Vagina (tissue), 2 donors: ENCODE results near the gene SRRM2. TPM values are rescaled to one million over a fixed set of nuclear protein-coding genes. Genes with fewer than 3 reads are reported as not detected.

ENCODE experiments used
- DNase-seq, 2 donors: peaks; one replicate each; pipeline ENCODE4 v3.0.0-alpha.2; 2017; ENCODE audit errors: extremely low spot score in 2 of 2
- H3K27ac ChIP-seq: fragments of 200-600 bp; sonication (generic); one replicate; pipeline ENCODE4 v1.5.1; 2019
- H3K27me3 ChIP-seq: fragments of 200-600 bp; sonication (generic); one replicate; pipeline ENCODE4 v1.5.1; 2019
- H3K36me3 ChIP-seq, 2 donors: fragments of 200-600 bp; sonication (generic); one replicate each; pipeline ENCODE4 v1.5.1; 2017 to 2019
- H3K4me1 ChIP-seq: fragments of 200-600 bp; sonication (generic); one replicate; pipeline ENCODE4 v1.5.1; 2019
- H3K4me3 ChIP-seq, 2 donors: fragments of 200-600 bp; sonication (generic); 1 replicate in 1 of 2; 2 replicates in 1 of 2; pipeline ENCODE4 v1.5.1; 2016 to 2019
- H3K9me3 ChIP-seq: fragments of 200-600 bp; sonication (generic); one replicate; pipeline ENCODE4 v1.5.1; 2019
- CTCF ChIP-seq, 3 experiments: fragments of 450-650 bp in 2 of 3; fragments of 200-600 bp in 1 of 3; sonication (generic) in 1 of 3; IDR thresholded peaks; one replicate each; pipeline ENCODE4 v1.5.1; 2017 to 2019; ENCODE audit warnings: antibody characterized with exemption in 3 of 3, mild to moderate bottlenecking in 2 of 3, moderate library complexity in 2 of 3
- POLR2A ChIP-seq, 2 donors: fragments of 450-650 bp; IDR thresholded peaks; one replicate each; pipeline ENCODE4 v1.6.1; 2017; ENCODE audit warnings: antibody characterized with exemption in 2 of 2, mild to moderate bottlenecking in 2 of 2, moderate library complexity in 2 of 2
- POLR2AphosphoS5 ChIP-seq, 2 donors: sonication (generic); formaldehyde crosslinking; IDR thresholded peaks; one replicate each; pipeline ENCODE4 v1.9.0; 2017; ENCODE audit warnings: antibody characterized with exemption in 2 of 2, mild to moderate bottlenecking in 2 of 2, low read depth in 1 of 2; ENCODE audit not compliant: insufficient read depth in 1 of 2
- intact Hi-C: fragments of 100-400 bp; cut with DNase I; formaldehyde crosslinking; loops from one replicate; pipeline ENCODE4 v1.15.1; 2023
- total RNA-seq: library from RNA; depleted of rRNA; stranded (reverse); fragments of >200 nt; gene quantifications from one replicate; pipeline ENCODE4 v1.2.3, GENCODE V29; 2016

Gene SRRM2
- total RNA-seq, 1 donor from 2014 or later: 534 TPM

DNA sequence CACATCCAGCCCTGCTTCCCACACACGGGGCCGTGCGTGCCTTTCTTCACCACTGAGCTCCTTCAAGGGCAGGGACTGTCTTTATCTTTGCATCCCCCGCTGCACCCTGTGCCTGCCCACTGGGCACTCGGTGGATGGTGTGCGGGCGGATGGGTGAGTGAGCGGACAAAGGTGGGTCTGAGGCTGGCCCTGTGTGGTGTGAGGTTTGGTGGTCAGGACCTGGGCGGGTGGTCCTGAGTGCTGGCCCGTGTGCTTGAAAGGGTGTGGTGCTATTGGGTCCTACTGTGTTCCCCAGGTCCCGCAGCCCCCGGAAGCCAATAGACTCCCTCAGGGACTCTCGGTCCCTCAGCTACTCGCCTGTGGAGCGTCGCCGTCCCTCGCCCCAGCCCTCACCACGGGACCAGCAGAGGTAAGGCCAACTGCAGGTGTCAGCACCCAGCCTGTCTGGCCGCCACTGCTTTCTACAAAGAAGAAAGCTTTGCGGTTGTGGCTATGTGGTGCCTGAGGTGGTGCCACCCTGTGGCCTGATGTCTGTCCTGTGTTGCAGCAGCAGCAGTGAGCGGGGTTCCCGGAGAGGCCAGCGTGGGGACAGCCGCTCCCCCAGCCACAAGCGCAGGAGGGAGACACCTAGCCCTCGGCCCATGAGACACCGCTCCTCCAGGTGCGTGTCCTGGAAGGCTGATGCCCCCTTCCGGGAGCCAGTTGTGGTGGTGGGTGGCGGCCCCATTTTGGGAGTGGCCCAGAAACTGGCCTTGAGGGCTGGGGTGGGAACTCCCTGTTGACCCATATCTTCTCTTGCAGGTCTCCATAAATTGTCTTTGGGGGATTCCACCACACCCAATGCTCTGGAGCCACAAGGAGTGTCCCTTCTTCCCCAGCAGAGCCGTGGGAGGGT is 17.9 kb downstream of the SRRM2 start:
- no peak for DNase-seq
- no peaks in the 10 kb centered on the region for H3K9me3 ChIP-seq
- peak overlapping the region; percentile 48 for H3K27ac ChIP-seq
- peaks cover 4 to 78% of the 10 kb centered on the region in 2 donors for H3K36me3 ChIP-seq
- intact Hi-C loops: no loop called here
- TF ChIP-seq POLR2A (IDR thresholded peaks at IDR 0.05) (no peak), POLR2AphosphoS5 (IDR thresholded peaks at IDR 0.05; ENCODE audit: insufficient read depth in 1 of 2, low read depth in 1 of 2) (no peak), CTCF (IDR thresholded peaks at IDR 0.05) (no peak)
- H3K4me1 ChIP-seq: peaks cover 63% of the 10 kb centered on the region
- H3K4me3 ChIP-seq: no peak overlapping the region
- no peaks in the 10 kb centered on the region for H3K27me3 ChIP-seq

GRCh38 chr16:2771496-2772402 is 19.3 kb downstream of the SRRM2 start:
- no peak overlapping the region for H3K4me3 ChIP-seq
- DNase-seq: no peak
- H3K9me3 ChIP-seq: no peaks in the 10 kb centered on the region
- peaks cover 4 to 66% of the 10 kb centered on the region in 2 donors for H3K36me3 ChIP-seq
- intact Hi-C loops: no loop called here
- no peaks in the 10 kb centered on the region for H3K27me3 ChIP-seq
- no peak overlapping the region for H3K27ac ChIP-seq
- H3K4me1 ChIP-seq: peaks cover 78% of the 10 kb centered on the region
- TF ChIP-seq POLR2AphosphoS5 (IDR thresholded peaks at IDR 0.05; ENCODE audit: insufficient read depth in 1 of 2, low read depth in 1 of 2) (no peak), CTCF (IDR thresholded peaks at IDR 0.05) (no peak), POLR2A (IDR thresholded peaks at IDR 0.05) (no peak)

DNA sequence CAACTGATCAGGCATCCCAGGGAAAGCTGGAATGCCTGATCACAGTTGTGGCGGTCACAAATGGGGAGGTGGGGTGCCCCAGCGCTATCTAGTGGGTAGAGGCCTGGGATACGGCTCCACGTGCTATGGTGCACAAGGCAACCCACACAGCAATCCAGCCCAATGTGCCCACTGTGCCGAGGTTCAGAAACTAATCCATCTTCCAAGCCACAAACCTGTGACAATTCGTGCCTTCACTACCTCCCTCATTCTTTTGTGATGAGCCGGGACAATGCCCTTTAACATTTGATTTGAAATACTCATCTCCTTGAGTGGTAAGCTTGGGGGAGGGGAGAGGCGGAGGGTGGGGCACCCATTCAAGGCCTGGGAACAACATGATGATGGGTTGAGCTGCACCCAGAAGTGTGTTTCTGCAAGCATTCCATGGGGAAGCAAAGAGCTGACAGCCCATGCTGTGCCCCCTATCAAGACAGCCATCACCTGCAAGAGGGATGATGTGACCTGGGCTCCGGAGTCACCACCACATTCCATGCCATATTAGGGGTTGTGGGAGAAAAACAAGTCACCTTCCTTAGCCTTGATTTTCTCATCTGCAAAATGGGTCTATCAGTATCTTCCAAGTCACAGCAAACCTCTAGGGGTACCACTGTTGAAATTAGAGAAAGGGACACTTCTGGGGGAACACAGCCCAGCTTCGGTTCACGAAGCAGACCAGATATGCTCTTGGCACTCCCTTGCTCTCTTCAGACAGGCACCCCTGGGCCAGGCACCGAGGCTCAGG is 20.9 kb downstream of the SRRM2 start:
- Histone ChIP-seq H3K36me3 (peaks cover 4 to 49% of the 10 kb centered on the region in 2 donors), H3K4me1 (peaks cover 69% of the 10 kb centered on the region), H3K4me3 (no peak overlapping the region), H3K27ac (no peak overlapping the region), H3K27me3 (no peaks in the 10 kb centered on the region), H3K9me3 (no peaks in the 10 kb centered on the region)
- intact Hi-C loops: no loop called here
- TF ChIP-seq POLR2AphosphoS5 (IDR thresholded peaks at IDR 0.05; ENCODE audit: insufficient read depth in 1 of 2, low read depth in 1 of 2) (no peak), POLR2A (IDR thresholded peaks at IDR 0.05) (no peak), CTCF (IDR thresholded peaks at IDR 0.05) (no peak)
- DNase-seq: no peak

DNA sequence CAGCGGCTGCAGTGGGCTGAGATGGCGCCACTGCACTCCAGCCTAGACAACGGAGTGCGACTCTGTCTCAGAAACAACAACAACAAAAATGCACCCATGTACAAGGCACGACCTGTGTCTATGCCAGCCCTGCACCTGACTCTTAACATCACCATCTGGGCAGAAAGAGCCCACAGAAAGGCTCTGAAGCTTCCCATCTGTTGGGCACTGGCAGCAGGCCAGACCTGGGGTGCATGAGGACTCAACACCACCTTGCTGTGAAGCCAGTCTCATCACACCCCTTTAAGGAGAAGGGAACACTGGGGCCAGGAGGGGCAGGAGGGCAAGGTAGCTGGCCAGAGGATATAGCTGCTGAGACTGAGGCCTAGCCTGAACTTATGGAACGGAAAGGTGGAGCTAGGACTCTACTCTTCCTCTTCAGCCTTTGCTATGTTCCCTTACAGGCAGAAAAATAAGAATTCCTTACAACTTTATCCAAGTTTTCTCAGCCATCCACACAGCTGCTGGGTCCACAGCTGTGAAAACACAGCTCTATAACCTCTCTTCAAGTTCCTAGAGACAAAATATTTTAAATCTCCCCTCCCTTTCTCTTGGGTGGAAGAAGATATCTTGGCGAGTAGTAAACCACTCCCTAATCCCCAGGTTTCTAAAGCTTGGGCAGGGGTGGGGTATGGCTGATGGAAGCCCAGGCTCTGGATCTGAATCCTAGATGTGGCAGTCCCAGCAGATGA is 21.9 kb downstream of the SRRM2 start:
- Histone ChIP-seq H3K27me3 (no peaks in the 10 kb centered on the region), H3K4me3 (no peak overlapping the region), H3K4me1 (peaks cover 68% of the 10 kb centered on the region), H3K36me3 (peaks cover 4 to 40% of the 10 kb centered on the region in 2 donors), H3K27ac (no peak overlapping the region), H3K9me3 (no peaks in the 10 kb centered on the region)
- intact Hi-C loops: no loop called here
- TF ChIP-seq POLR2A (IDR thresholded peaks at IDR 0.05): no peak
- TF ChIP-seq POLR2AphosphoS5 (IDR thresholded peaks at IDR 0.05; ENCODE audit: insufficient read depth in 1 of 2, low read depth in 1 of 2): no peak
- TF ChIP-seq CTCF (IDR thresholded peaks at IDR 0.05): no peak
- DNase-seq: no peak
